HCT116 (cell line): ENCODE data around the gene RGS6. TPM values are rescaled to one million over a fixed set of nuclear protein-coding genes. Genes with fewer than 3 reads are reported as not detected.

Experiments
- ATAC-seq: fragments of 200-7000 bp; cut with Tn5 transposase; 2 replicates; pipeline ENCODE4 v1.9.1; 2020; ENCODE audit warnings: mild to moderate bottlenecking, moderate library complexity
- BruUV-seq: library from RNA; stranded (reverse); fragments of 400-500 nt; replicated peaks from 2 replicates; lab custom pipeline; 2021; lab: Mats Ljungman, UMichigan
- CTCF ChIA-PET: fragments of 300-600 bp; sonication (Branson Sonifier 250); formaldehyde crosslinking; loops from one replicate; lab custom pipeline; 2021; ENCODE audit warnings: antibody characterized with exemption; lab: Charles Lee
- POLR2A ChIA-PET: fragments of 300-600, 350-600 bp; sonication (Branson Sonifier 250); formaldehyde crosslinking; loops from one replicate; lab custom pipeline; 2021; ENCODE audit warnings: antibody characterized with exemption; lab: Charles Lee
- RAD21 ChIA-PET, 2 experiments: fragments of 300-600 bp; sonication (Branson Sonifier 250); formaldehyde crosslinking; loops; one replicate each; lab custom pipeline; 2023; ENCODE audit warnings: low total read pairs in 2 of 2; ENCODE audit not compliant: uncharacterized antibody in 2 of 2, unreplicated experiment in 2 of 2, low non-redundant PET in 1 of 2; lab: Charles Lee
- DNase-seq: peaks from one replicate; pipeline ENCODE4 v3.0.0-alpha.2; 2010; ENCODE audit warnings: low read depth, low spot score
- H2AFZ ChIP-seq: fragments of 200-600 bp; shearing (Covaris generic), sonication (generic); 2 replicates; pipeline ENCODE4 v1.6.1; 2017; ENCODE audit warnings: low read depth, mixed run types, mixed read lengths, antibody characterized with exemption, low read length; ENCODE audit not compliant: poor library complexity, severe bottlenecking
- H3K27ac ChIP-seq: 2 replicates; pipeline ENCODE4 v1.5.1; 2012; ENCODE audit warnings: low read depth, low read length
- H3K27me3 ChIP-seq: fragments of 200-600 bp; sonication (generic); 2 replicates; pipeline ENCODE4 v1.6.1; 2016; ENCODE audit warnings: mixed run types, low read length, mixed read lengths; ENCODE audit not compliant: insufficient read depth
- H3K36me3 ChIP-seq, 2 experiments: fragments of 200-500 bp in 1 of 2; fragments of 200-600 bp in 1 of 2; sonication (Bioruptor generic) in 1 of 2; sonication (generic) in 1 of 2; 2 replicates each; pipeline versions ENCODE4 v1.5.1 to v1.6.1; 2014 to 2016; ENCODE audit warnings: low read length in 2 of 2, inconsistent platforms in 1 of 2, mixed read lengths in 1 of 2, mixed run types in 1 of 2; ENCODE audit not compliant: insufficient read depth in 2 of 2, control insufficient read depth in 1 of 2
- H3K4me1 ChIP-seq, 2 experiments: fragments of 200-600 bp in 1 of 2; sonication (generic) in 1 of 2; 2 replicates each; pipeline versions ENCODE4 v1.5.1 to v1.6.1; 2012 to 2017; ENCODE audit warnings: low read length in 2 of 2, inconsistent platforms in 1 of 2, mild to moderate bottlenecking in 1 of 2, mixed read lengths in 1 of 2, mixed run types in 1 of 2, moderate library complexity in 1 of 2; ENCODE audit not compliant: insufficient read depth in 2 of 2, control insufficient read depth in 1 of 2
- H3K4me2 ChIP-seq: fragments of 200-600 bp; sonication (generic); 2 replicates; pipeline ENCODE4 v1.6.1; 2017; ENCODE audit warnings: mixed run types, low read length, mixed read lengths
- H3K4me3 ChIP-seq, 2 experiments: fragments of 200-600 bp in 1 of 2; sonication (generic) in 1 of 2; replicated peaks in 1 of 2; 2 replicates each; pipeline ENCODE4 v1.5.1; 2011 to 2016; ENCODE audit warnings: low read length in 2 of 2, control low read depth in 1 of 2, low read depth in 1 of 2, mild to moderate bottlenecking in 1 of 2, mixed read lengths in 1 of 2, mixed run types in 1 of 2
- H3K79me2 ChIP-seq: fragments of 200-600 bp; sonication (generic); 2 replicates; pipeline ENCODE4 v1.6.1; 2017; ENCODE audit warnings: mild to moderate bottlenecking, mixed run types, low read length, moderate library complexity, mixed read lengths; ENCODE audit not compliant: insufficient read depth
- H3K9ac ChIP-seq: fragments of 200-600 bp; sonication (generic); 2 replicates; pipeline ENCODE4 v1.6.1; 2016; ENCODE audit warnings: low read length, mixed read lengths
- H3K9me2 ChIP-seq: fragments of 200-600 bp; sonication (generic), shearing (Covaris generic); 2 replicates; pipeline ENCODE4 v1.6.1; 2017; ENCODE audit warnings: mixed run types, mild to moderate bottlenecking, moderate library complexity; ENCODE audit not compliant: insufficient read depth
- H3K9me3 ChIP-seq, 2 experiments: fragments of 200-500 bp in 1 of 2; fragments of 200-600 bp in 1 of 2; sonication (Bioruptor generic) in 1 of 2; sonication (generic) in 1 of 2; 2 replicates each; pipeline ENCODE4 v1.6.1; 2014 to 2017; ENCODE audit warnings: low read length in 2 of 2, mixed read lengths in 2 of 2, inconsistent platforms in 1 of 2, low read depth in 1 of 2, mild to moderate bottlenecking in 1 of 2, mixed run types in 1 of 2, moderate library complexity in 1 of 2; ENCODE audit not compliant: control insufficient read depth in 1 of 2, insufficient read depth in 1 of 2
- H4K20me1 ChIP-seq: fragments of 200-600 bp; sonication (generic), shearing (Covaris generic); 2 replicates; pipeline ENCODE4 v1.6.1; 2017; ENCODE audit warnings: mixed run types, mild to moderate bottlenecking, moderate library complexity; ENCODE audit not compliant: insufficient read depth
- ATF3 ChIP-seq: IDR thresholded peaks from 2 replicates; pipeline ENCODE4 v1.6.1; 2012
- CBX3 ChIP-seq: IDR thresholded peaks from 2 replicates; pipeline ENCODE4 v1.6.1; 2012; ENCODE audit warnings: low read depth
- EGR1 ChIP-seq: IDR thresholded peaks from 2 replicates; pipeline ENCODE4 v1.6.1; 2012; ENCODE audit warnings: low read depth
- ELF1 ChIP-seq: IDR thresholded peaks from 2 replicates; pipeline ENCODE4 v1.6.1; 2012; ENCODE audit warnings: low read depth, borderline replicate concordance
- EZH2 ChIP-seq: fragments of 200-600 bp; sonication (generic); IDR thresholded peaks from 2 replicates; pipeline ENCODE4 v1.6.1; 2017; ENCODE audit warnings: antibody characterized with exemption, mixed run types
- EZH2phosphoT487 ChIP-seq: fragments of 200-600 bp; IDR thresholded peaks from 2 replicates; pipeline ENCODE4 v1.6.1; 2018; ENCODE audit warnings: antibody characterized with exemption, borderline replicate concordance
- POLR2A ChIP-seq: IDR thresholded peaks from 2 replicates; pipeline ENCODE4 v1.7.0; 2011; ENCODE audit warnings: borderline replicate concordance; ENCODE audit not compliant: insufficient read depth, insufficient read length; ENCODE audit errors: extremely low read depth
- REST ChIP-seq: IDR thresholded peaks from 2 replicates; pipeline ENCODE4 v1.6.1; 2012; ENCODE audit warnings: low read depth
- SP1 ChIP-seq: IDR thresholded peaks from 2 replicates; pipeline ENCODE4 v1.6.1; 2012; ENCODE audit warnings: low read depth
- SRF ChIP-seq: IDR thresholded peaks from 2 replicates; pipeline ENCODE4 v1.6.1; 2012; ENCODE audit warnings: low read depth
- YY1 ChIP-seq: IDR thresholded peaks from 2 replicates; pipeline ENCODE4 v1.6.1; 2011; ENCODE audit warnings: low read length, low read depth, moderate library complexity, mild to moderate bottlenecking; ENCODE audit not compliant: insufficient replicate concordance; ENCODE audit errors: extremely low read depth
- ZBTB33 ChIP-seq: IDR thresholded peaks from 2 replicates; pipeline ENCODE4 v1.6.1; 2011; ENCODE audit warnings: mild to moderate bottlenecking, low read length, moderate library complexity; ENCODE audit not compliant: insufficient replicate concordance; ENCODE audit errors: extremely low read depth
- ZFX ChIP-seq: fragments of 450-650 bp; IDR thresholded peaks from 2 replicates; pipeline ENCODE4 v1.6.1; 2017
- intact Hi-C: fragments of 100-400 bp; cut with micrococcal nuclease; formaldehyde crosslinking; loops from 2 replicates; pipeline ENCODE4 v1.10.0; 2022
- total RNA-seq: library from RNA; stranded (reverse); gene quantifications from one replicate; pipeline ENCODE4 v1.2.1, GENCODE V29; 2021; ENCODE audit not compliant: unreplicated experiment

RGS6 gene
- total RNA-seq, 1 experiment from 2014 or later: 4.7 TPM

- intact Hi-C loops: no loop called here
- Histone ChIP-seq H3K9me3 (no peaks in the 10 kb centered on the region), H3K36me3 (no peaks in the 10 kb centered on the region), H3K27ac (no peak overlapping the region), H2AFZ (no peak overlapping the region), H3K9ac (no peak overlapping the region), H4K20me1 (no peaks in the 10 kb centered on the region), H3K27me3 (no peaks in the 10 kb centered on the region), H3K4me1 (no peaks in the 10 kb centered on the region), H3K79me2 (no peaks in the 10 kb centered on the region), H3K4me2 (no peak overlapping the region), H3K4me3 (no peak overlapping the region), H3K9me2 (no peaks in the 10 kb centered on the region)
- ChIA-PET POLR2A (no interaction called here), RAD21 (no interaction called here), CTCF (no interaction called here)
- no TSS peak for BruUV-seq
- ATAC-seq (no peak), DNase-seq (no peak)
- no peak for TF ChIP-seq POLR2A
- TF ChIP-seq ATF3: no peak
- no peak for TF ChIP-seq ZFX
- no peak for TF ChIP-seq SP1
- no peak for TF ChIP-seq EZH2
- no peak for TF ChIP-seq CBX3
- TF ChIP-seq SRF: no peak
- no peak for TF ChIP-seq ZBTB33
- TF ChIP-seq EGR1: no peak
- TF ChIP-seq YY1: no peak
- TF ChIP-seq REST: no peak
- no peak for TF ChIP-seq ELF1
- TF ChIP-seq EZH2phosphoT487: no peak
Observed at GRCh38 chr14:72146241-72146640, 214.0 kb downstream of the RGS6 start.
